SK-N-SH treated with all-trans-retinoic acid at 6 μM for 48 hours (cell line): Measurements from ENCODE around the gene FAM117A.

ENCODE experiments used
- ATAC-seq: fragments of 200-7000 bp; cut with Tn5 transposase; 3 replicates; pipeline ENCODE4 v1.9.1; 2020; ENCODE audit warnings: mild to moderate bottlenecking, moderate library complexity
- ARNTL ChIP-seq: fragments of 450-650 bp; formaldehyde crosslinking; IDR thresholded peaks from 2 replicates; pipeline ENCODE4 v1.5.0; 2020; ENCODE audit warnings: low read depth, mild to moderate bottlenecking, moderate library complexity, borderline replicate concordance
- BACH2 ChIP-seq: fragments of 250-450 bp; sonication (Bioruptor Pico); IDR thresholded peaks from 2 replicates; pipeline ENCODE4 v1.9.0; 2021; ENCODE audit warnings: mild to moderate bottlenecking, borderline replicate concordance
- CSDC2 ChIP-seq: fragments of 250-450 bp; sonication (Bioruptor Pico); IDR thresholded peaks from 2 replicates; pipeline ENCODE4 v1.5.0; 2020; ENCODE audit warnings: mild to moderate bottlenecking, moderate library complexity
- CSRNP3 ChIP-seq: fragments of 250-450 bp; sonication (Bioruptor Pico); IDR thresholded peaks from 2 replicates; pipeline ENCODE4 v1.5.1; 2021; ENCODE audit warnings: mild to moderate bottlenecking, moderate library complexity
- GLIS3 ChIP-seq: fragments of 250-450 bp; sonication (Bioruptor Pico); IDR thresholded peaks from 2 replicates; pipeline ENCODE4 v1.5.0; 2020; ENCODE audit warnings: mild to moderate bottlenecking, moderate library complexity
- ISL1 ChIP-seq: fragments of 250-450 bp; sonication (Bioruptor Pico); IDR thresholded peaks from 2 replicates; pipeline ENCODE4 v2.1.2; 2022; ENCODE audit warnings: mild to moderate bottlenecking, moderate library complexity
- OSR1 ChIP-seq: fragments of 250-450 bp; sonication (Bioruptor Pico); IDR thresholded peaks from 2 replicates; pipeline ENCODE4 v1.8.0; 2022; ENCODE audit warnings: moderate library complexity, mild to moderate bottlenecking, inconsistent platforms
- PATZ1 ChIP-seq: fragments of 250-450 bp; sonication (Bioruptor Pico); IDR thresholded peaks from 2 replicates; pipeline ENCODE4 v1.8.0; 2020; ENCODE audit warnings: mild to moderate bottlenecking, moderate library complexity, borderline replicate concordance
- PPARA ChIP-seq: fragments of 250-450 bp; sonication (Bioruptor Pico); IDR thresholded peaks from 2 replicates; pipeline ENCODE4 v1.5.0; 2020; ENCODE audit warnings: mild to moderate bottlenecking, borderline replicate concordance
- RARB ChIP-seq: fragments of 250-450 bp; sonication (Bioruptor Pico); IDR thresholded peaks from 2 replicates; pipeline ENCODE4 v1.8.0; 2021; ENCODE audit warnings: mild to moderate bottlenecking, moderate library complexity
- SNAI2 ChIP-seq: fragments of 250-450 bp; sonication (Bioruptor Pico); IDR thresholded peaks from 2 replicates; pipeline ENCODE4 v1.5.0; 2020; ENCODE audit warnings: mild to moderate bottlenecking, moderate library complexity
- TCF4 ChIP-seq: fragments of 250-450 bp; sonication (Bioruptor Pico); IDR thresholded peaks from 2 replicates; pipeline ENCODE4 v1.8.0; 2021; ENCODE audit warnings: mild to moderate bottlenecking, moderate library complexity, borderline replicate concordance
- TOX ChIP-seq: fragments of 250-450 bp; sonication (Bioruptor Pico); IDR thresholded peaks from 2 replicates; pipeline ENCODE4 v1.8.0; 2021; ENCODE audit warnings: mild to moderate bottlenecking, moderate library complexity, borderline replicate concordance
- ZC3H10 ChIP-seq: fragments of 250-450 bp; sonication (Bioruptor Pico); IDR thresholded peaks from 2 replicates; pipeline ENCODE4 v1.5.1; 2021; ENCODE audit warnings: mild to moderate bottlenecking, moderate library complexity
- ZFP3 ChIP-seq: fragments of 250-450 bp; sonication (Bioruptor Pico); IDR thresholded peaks from 2 replicates; pipeline ENCODE4 v1.5.0; 2020; ENCODE audit warnings: mild to moderate bottlenecking, moderate library complexity
- ZNF565 ChIP-seq: fragments of 450-650 bp; formaldehyde crosslinking; conservative IDR thresholded peaks from 2 replicates; pipeline ENCODE4 v1.5.0; 2020; ENCODE audit warnings: low read depth, mild to moderate bottlenecking, moderate library complexity
- ZNF70 ChIP-seq: fragments of 450-650 bp; formaldehyde crosslinking; IDR thresholded peaks from 2 replicates; pipeline ENCODE4 v1.5.0; 2020; ENCODE audit warnings: mild to moderate bottlenecking, moderate library complexity
- ZNF8 ChIP-seq: fragments of 450-650 bp; formaldehyde crosslinking; IDR thresholded peaks from 2 replicates; pipeline ENCODE4 v1.5.0; 2020; ENCODE audit warnings: mild to moderate bottlenecking, moderate library complexity
- TF ChIP-seq, protein P1 (sequence below): fragments of 250-450 bp; sonication (Bioruptor Pico); IDR thresholded peaks from 2 replicates; pipeline ENCODE4 v1.5.1; 2020; ENCODE audit warnings: low read depth, mild to moderate bottlenecking, moderate library complexity
- TF ChIP-seq, protein P2 (sequence below): fragments of 250-450 bp; sonication (Bioruptor Pico); IDR thresholded peaks from 2 replicates; pipeline ENCODE4 v1.8.0; 2021; ENCODE audit warnings: low read depth, mild to moderate bottlenecking, moderate library complexity, borderline replicate concordance
- TF ChIP-seq, protein P3 (sequence below): fragments of 250-450 bp; sonication (Bioruptor Pico); IDR thresholded peaks from 2 replicates; pipeline ENCODE4 v1.5.0; 2020; ENCODE audit warnings: mild to moderate bottlenecking, moderate library complexity

Gene FAM117A

DNA sequence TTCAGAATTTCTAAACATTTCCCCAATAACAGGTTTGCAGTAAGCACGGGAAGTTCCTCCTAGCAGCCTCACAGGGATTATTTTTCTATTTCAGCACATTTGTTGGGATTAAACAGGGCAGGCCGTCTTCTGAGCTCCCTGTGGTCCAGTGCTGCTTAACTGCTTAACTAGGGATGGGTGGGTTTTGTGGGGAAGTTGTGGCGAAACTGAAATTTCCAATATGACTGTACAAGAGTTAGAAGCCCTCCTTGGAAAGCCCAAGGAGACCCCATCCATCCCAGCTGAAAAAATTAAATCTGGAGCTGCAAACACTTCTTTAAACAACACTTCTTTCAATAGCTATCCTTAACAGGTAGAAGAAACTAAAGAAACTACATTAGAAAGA lies 22.2 kb downstream of the FAM117A start:
- TF ChIP-seq ZNF565 (CRISPR knock-in tag): no peak
- no peak for TF ChIP-seq OSR1 (CRISPR knock-in tag)
- no peak for TF ChIP-seq ARNTL
- TF ChIP-seq, protein P1, sequence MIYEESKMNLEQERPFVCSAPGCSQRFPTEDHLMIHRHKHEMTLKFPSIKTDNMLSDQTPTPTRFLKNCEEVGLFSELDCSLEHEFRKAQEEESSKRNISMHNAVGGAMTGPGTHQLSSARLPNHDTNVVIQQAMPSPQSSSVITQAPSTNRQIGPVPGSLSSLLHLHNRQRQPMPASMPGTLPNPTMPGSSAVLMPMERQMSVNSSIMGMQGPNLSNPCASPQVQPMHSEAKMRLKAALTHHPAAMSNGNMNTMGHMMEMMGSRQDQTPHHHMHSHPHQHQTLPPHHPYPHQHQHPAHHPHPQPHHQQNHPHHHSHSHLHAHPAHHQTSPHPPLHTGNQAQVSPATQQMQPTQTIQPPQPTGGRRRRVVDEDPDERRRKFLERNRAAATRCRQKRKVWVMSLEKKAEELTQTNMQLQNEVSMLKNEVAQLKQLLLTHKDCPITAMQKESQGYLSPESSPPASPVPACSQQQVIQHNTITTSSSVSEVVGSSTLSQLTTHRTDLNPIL (CRISPR knock-in tag): no peak
- TF ChIP-seq SNAI2 (CRISPR knock-in tag): no peak
- no peak for TF ChIP-seq CSRNP3 (CRISPR knock-in tag)
- no peak for TF ChIP-seq ZNF70 (CRISPR knock-in tag)
- no peak for TF ChIP-seq ZFP3 (CRISPR knock-in tag)
- TF ChIP-seq CSDC2: no peak
- no peak for ATAC-seq

DNA sequence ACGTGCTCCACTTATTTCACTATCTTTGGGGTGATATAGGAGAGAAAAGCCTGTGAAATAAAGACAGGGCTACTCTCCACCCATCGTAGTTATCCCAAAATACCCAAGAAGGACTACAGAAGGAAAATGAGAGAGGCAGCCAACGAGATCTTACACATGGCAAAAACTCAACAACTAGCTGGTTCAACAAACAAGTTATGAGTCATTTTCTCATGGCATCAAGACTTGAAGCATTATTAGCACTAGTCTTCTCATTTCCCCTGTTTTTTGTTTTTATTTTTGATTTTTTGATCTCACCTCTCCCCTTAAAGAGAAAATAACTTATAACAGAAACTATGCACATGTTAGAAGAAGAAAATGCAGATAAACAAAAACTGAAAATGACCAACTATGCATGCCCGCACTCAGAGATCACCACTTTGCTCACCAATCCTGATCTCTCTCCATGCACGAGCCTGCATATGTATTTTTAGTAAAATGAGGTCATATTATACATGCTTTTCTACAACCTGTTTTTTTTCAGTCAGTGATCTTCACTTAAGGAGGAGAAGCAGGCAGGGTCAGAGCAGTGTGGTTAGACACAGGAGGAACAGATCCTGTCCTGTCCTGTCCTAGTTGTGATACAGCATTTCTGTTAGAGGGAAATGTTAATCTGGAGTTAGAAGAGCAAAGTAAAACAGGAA lies 22.8 kb downstream of the FAM117A start:
- peak; percentile 57 for ATAC-seq
- TF ChIP-seq ZNF70 (CRISPR knock-in tag): no peak
- no peak for TF ChIP-seq CSDC2
- TF ChIP-seq GLIS3 (CRISPR knock-in tag): no peak
- TF ChIP-seq, protein P1 (CRISPR knock-in tag): no peak

- no peak for ATAC-seq
- TF ChIP-seq ZFP3 (CRISPR knock-in tag) (no peak), RARB (no peak), TCF4 (CRISPR knock-in tag) (no peak), ARNTL (no peak), ZNF70 (CRISPR knock-in tag) (no peak), BACH2 (no peak), TOX (CRISPR knock-in tag) (no peak), OSR1 (CRISPR knock-in tag) (no peak), GLIS3 (CRISPR knock-in tag) (no peak), SNAI2 (CRISPR knock-in tag) (no peak), ZC3H10 (CRISPR knock-in tag) (no peak), PPARA (CRISPR knock-in tag) (no peak), ISL1 (CRISPR knock-in tag) (no peak), ZNF8 (CRISPR knock-in tag) (no peak), PATZ1 (CRISPR knock-in tag) (no peak), CSDC2 (no peak)
- TF ChIP-seq, protein P2, sequence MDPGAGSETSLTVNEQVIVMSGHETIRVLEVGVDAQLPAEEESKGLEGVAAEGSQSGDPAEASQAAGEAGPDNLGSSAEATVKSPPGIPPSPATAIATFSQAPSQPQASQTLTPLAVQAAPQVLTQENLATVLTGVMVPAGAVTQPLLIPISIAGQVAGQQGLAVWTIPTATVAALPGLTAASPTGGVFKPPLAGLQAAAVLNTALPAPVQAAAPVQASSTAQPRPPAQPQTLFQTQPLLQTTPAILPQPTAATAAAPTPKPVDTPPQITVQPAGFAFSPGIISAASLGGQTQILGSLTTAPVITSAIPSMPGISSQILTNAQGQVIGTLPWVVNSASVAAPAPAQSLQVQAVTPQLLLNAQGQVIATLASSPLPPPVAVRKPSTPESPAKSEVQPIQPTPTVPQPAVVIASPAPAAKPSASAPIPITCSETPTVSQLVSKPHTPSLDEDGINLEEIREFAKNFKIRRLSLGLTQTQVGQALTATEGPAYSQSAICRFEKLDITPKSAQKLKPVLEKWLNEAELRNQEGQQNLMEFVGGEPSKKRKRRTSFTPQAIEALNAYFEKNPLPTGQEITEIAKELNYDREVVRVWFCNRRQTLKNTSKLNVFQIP (CRISPR knock-in tag): no peak
- TF ChIP-seq, protein P1 (CRISPR knock-in tag): no peak
- TF ChIP-seq, protein P3, sequence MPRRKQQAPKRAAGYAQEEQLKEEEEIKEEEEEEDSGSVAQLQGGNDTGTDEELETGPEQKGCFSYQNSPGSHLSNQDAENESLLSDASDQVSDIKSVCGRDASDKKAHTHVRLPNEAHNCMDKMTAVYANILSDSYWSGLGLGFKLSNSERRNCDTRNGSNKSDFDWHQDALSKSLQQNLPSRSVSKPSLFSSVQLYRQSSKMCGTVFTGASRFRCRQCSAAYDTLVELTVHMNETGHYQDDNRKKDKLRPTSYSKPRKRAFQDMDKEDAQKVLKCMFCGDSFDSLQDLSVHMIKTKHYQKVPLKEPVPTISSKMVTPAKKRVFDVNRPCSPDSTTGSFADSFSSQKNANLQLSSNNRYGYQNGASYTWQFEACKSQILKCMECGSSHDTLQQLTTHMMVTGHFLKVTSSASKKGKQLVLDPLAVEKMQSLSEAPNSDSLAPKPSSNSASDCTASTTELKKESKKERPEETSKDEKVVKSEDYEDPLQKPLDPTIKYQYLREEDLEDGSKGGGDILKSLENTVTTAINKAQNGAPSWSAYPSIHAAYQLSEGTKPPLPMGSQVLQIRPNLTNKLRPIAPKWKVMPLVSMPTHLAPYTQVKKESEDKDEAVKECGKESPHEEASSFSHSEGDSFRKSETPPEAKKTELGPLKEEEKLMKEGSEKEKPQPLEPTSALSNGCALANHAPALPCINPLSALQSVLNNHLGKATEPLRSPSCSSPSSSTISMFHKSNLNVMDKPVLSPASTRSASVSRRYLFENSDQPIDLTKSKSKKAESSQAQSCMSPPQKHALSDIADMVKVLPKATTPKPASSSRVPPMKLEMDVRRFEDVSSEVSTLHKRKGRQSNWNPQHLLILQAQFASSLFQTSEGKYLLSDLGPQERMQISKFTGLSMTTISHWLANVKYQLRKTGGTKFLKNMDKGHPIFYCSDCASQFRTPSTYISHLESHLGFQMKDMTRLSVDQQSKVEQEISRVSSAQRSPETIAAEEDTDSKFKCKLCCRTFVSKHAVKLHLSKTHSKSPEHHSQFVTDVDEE (CRISPR knock-in tag): no peak
- TF ChIP-seq, all 23 proteins: peak for 0
Measured at GRCh38 chr17:49739641-49740271, 24.2 kb downstream of the FAM117A start.
